H1 (cell line): ENCODE results near the gene RBMS1.

Source experiments
- ASH2L ChIP-seq: fragments of 200-600, 300-600 bp; sonication (generic); IDR thresholded peaks from one replicate; pipeline ENCODE4 v1.7.1; 2017; ENCODE audit warnings: low read length
- ATF3 ChIP-seq: IDR thresholded peaks from 2 replicates; pipeline ENCODE4 v1.6.1; 2011; ENCODE audit warnings: low read depth, mild to moderate bottlenecking, low read length; ENCODE audit not compliant: insufficient read depth
- CTCF ChIP-seq, 3 experiments: IDR thresholded peaks; 1 replicate in 2 of 3; 2 replicates in 1 of 3; pipeline versions ENCODE4 v1.5.1 to v1.6.1; 2011; ENCODE audit warnings: low read length in 3 of 3, mild to moderate bottlenecking in 3 of 3, inconsistent platforms in 2 of 3, low read depth in 1 of 3, moderate library complexity in 1 of 3; ENCODE audit not compliant: insufficient read depth in 1 of 3; ENCODE audit errors: control extremely low read depth in 1 of 3
- EGR1 ChIP-seq: IDR thresholded peaks from 2 replicates; pipeline ENCODE4 v1.6.1; 2011; ENCODE audit warnings: low read depth, low read length, borderline replicate concordance
- EP300 ChIP-seq, 2 experiments: IDR thresholded peaks; 1 replicate in 1 of 2; 2 replicates in 1 of 2; pipeline ENCODE4 v1.6.1; 2011 to 2012; ENCODE audit warnings: low read depth in 2 of 2, low read length in 2 of 2, mild to moderate bottlenecking in 2 of 2, borderline replicate concordance in 1 of 2, inconsistent platforms in 1 of 2, moderate library complexity in 1 of 2
- EZH2 ChIP-seq: fragments of 200-600 bp; sonication (generic); IDR thresholded peaks from 2 replicates; pipeline ENCODE4 v1.7.1; 2012; ENCODE audit warnings: low read depth, mild to moderate bottlenecking, moderate library complexity, low read length, inconsistent platforms; ENCODE audit not compliant: severe bottlenecking
- GTF2F1 ChIP-seq: IDR thresholded peaks from 2 replicates; pipeline ENCODE4 v1.6.1; 2012; ENCODE audit warnings: low read depth, low read length, improper control_type of control experiment, borderline replicate concordance
- POLR2A ChIP-seq, 2 experiments: IDR thresholded peaks; 1 replicate in 1 of 2; 2 replicates in 1 of 2; pipeline ENCODE4 v1.6.1; 2011; ENCODE audit warnings: low read depth in 2 of 2, low read length in 2 of 2, mild to moderate bottlenecking in 2 of 2; ENCODE audit errors: control extremely low read depth in 1 of 2
- POLR2AphosphoS5 ChIP-seq: IDR thresholded peaks from 2 replicates; pipeline ENCODE4 v1.6.1; 2011; ENCODE audit warnings: low read depth, low read length
- RFX5 ChIP-seq: IDR thresholded peaks from 2 replicates; pipeline ENCODE4 v1.6.1; 2011; ENCODE audit warnings: low read depth, low read length, improper control_type of control experiment, borderline replicate concordance
- SRF ChIP-seq: IDR thresholded peaks from 2 replicates; pipeline ENCODE4 v1.6.1; 2011; ENCODE audit warnings: mild to moderate bottlenecking, low read depth, low read length, moderate library complexity
- TF ChIP-seq, protein P1 (sequence below): IDR thresholded peaks from 2 replicates; pipeline ENCODE4 v1.6.1; 2012; ENCODE audit warnings: low read length, inconsistent platforms

DNA sequence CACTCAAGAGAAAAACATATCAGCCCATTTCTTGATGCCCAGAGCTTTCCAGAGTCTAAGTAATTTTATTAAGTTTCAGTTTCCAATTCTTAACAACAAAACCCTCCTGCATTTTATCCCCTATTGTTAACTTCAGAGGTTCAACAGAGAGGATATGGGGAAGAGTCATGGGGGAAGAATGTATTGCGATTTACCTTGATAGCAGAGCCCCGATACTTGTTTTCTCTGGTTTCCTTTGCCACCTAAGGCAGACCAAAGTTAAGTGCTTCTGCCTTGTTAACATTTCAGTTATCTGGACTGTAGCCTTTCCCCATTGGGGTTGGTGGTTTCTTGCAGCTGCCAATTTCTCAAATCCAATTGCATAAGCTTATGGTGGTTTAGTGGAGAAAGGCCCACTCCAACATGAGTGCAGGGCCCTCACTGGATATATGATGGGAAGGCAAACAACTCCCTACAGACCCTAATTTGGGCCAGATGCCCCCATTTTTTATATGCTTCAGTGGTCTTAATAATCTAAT lies 211.5 kb downstream of the RBMS1 start:
- TF ChIP-seq CTCF (IDR thresholded peaks at IDR 0.05; ENCODE audit: control extremely low read depth in 1 of 3, insufficient read depth in 1 of 3, low read depth in 1 of 3, low read length in 3 of 3), result no peak
- TF ChIP-seq EZH2, result no peak
- TF ChIP-seq EP300 (IDR thresholded peaks at IDR 0.05; ENCODE audit: borderline replicate concordance in 1 of 2, low read depth in 2 of 2, low read length in 2 of 2), result no peak
- no peak for TF ChIP-seq RFX5
- no peak for TF ChIP-seq POLR2AphosphoS5
- no peak for TF ChIP-seq POLR2A (IDR thresholded peaks at IDR 0.05; ENCODE audit: control extremely low read depth in 1 of 2, low read depth in 2 of 2, low read length in 2 of 2)
- no peak for TF ChIP-seq EGR1
- TF ChIP-seq, protein P1, sequence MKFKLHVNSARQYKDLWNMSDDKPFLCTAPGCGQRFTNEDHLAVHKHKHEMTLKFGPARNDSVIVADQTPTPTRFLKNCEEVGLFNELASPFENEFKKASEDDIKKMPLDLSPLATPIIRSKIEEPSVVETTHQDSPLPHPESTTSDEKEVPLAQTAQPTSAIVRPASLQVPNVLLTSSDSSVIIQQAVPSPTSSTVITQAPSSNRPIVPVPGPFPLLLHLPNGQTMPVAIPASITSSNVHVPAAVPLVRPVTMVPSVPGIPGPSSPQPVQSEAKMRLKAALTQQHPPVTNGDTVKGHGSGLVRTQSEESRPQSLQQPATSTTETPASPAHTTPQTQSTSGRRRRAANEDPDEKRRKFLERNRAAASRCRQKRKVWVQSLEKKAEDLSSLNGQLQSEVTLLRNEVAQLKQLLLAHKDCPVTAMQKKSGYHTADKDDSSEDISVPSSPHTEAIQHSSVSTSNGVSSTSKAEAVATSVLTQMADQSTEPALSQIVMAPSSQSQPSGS, result no peak
- TF ChIP-seq SRF, result no peak
- no peak for TF ChIP-seq ASH2L
- no peak for TF ChIP-seq GTF2F1
- TF ChIP-seq ATF3, result no peak
